GDM1 (cell line): ENCODE measurements around the gene KRT81.
"Not testable (repeated sequence)": the region's sequence is repeated elsewhere in the genome, so short reads cannot be mapped to it uniquely, and the experiment has no call there.

Experiments used
- DNase-seq: peaks from one replicate; lab custom pipeline; 2025; lab: John Stamatoyannopoulos, UW

KRT81 gene

GRCh38 chr12:52253391-52254179 is 37.7 kb downstream of the KRT81 start:
- DNase-seq = no peak

GRCh38 chr12:52252728-52253343 is 38.5 kb downstream of the KRT81 start:
- DNase-seq = no peak

- not testable (repeated sequence) for DNase-seq
Measured at GRCh38 chr12:52252175-52252615, 39.1 kb downstream of the KRT81 start.

- peak; percentile 11 for DNase-seq
Measured at GRCh38 chr12:52251367-52252051, 39.8 kb downstream of the KRT81 start.

DNA sequence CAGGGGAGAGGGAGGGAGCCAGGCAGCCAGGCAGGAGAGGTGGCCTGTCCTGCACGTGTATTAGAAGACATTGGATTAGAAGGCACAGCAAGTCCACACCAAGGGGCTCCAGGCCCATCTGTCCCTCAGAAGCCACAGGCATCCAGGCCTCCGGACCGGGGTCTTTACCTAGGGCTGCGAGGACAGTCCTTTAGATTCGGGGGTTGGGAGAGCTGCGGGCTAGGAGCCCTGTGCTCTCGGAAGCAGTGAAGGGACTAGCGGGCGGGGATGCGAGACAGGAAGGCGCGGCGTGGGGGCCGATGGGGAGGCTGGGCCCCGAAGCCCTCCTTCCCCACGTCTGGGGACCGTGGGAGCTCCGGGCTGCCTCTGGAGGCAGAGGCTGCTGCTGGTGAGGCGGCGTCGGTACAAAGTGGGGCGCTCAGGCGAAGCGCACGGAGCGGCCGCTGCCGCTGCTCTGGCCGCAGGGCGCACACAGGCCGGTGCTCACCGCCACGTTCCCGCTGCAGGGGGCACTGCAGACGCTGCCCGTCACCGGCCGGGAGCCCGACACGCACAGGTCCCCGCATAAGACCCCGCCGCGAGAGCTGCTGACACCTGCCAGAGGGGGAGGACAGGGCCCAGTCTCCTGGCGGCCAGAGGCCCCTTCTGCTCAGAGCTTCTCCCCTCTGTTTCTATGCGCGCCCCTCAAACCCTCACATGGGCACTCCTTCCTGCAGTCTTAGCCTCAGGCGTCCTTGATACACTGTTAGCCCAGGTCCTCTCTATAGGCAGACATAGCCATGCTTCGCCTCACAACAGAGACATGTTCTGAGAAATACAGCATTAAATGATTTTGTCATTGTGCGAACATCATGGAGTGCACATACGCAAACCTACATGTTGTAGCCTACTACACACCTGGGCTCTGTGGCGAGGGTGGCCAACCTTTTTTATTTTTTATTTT is 41.0 kb downstream of the KRT81 start:
- no peak for DNase-seq

GRCh38 chr12:52249511-52250047 is 41.8 kb downstream of the KRT81 start:
- DNase-seq = no peak

GRCh38 chr12:52248541-52249461 is 42.5 kb downstream of the KRT81 start:
- DNase-seq = no peak

- DNase-seq = no peak
Measured at GRCh38 chr12:52247622-52248540, 43.5 kb downstream of the KRT81 start.

DNA sequence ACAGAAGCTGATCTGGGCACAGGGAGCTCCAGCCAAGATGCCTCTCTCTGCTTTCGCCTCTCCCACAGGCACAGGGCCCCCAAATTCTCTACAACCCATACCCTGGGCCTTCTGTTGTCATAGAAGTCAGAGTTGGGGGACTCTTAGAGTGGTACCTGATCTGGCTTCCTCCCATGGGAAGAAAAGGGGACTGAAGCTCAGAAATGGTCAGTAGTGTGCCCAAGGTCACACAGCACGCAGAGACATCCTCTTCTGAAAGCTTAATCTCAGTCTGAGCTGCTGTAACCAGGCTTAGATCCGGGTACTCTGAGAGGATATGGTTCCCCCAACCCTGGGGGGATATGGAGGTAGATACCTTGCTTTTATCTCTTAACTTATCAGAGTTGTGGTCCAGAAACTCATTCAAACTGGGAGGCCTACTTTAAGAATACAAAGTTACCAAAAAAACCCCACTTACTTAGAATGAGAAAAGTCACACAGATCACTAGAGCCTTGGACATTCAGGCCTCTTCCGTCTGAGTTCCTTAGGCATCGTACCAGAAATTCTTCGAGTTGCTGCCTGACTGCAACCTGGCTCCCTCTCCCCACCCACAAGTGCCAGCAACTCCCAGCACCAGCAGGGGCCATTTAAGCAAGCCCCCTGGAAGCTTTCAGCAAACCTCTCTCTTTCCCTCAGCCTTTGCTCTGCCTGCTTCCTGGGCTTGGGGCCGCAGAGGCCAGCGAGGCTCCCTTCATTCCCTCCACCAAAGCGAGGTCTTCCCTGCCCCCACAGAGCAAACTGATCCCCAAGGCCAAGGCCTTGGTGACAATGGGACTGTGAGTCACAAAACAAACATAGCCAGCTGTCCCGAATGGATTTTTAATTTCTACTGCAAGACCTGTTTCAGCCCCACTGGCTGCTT is 44.4 kb downstream of the KRT81 start:
- no peak for DNase-seq

- no peak for DNase-seq
Measured at GRCh38 chr12:52245962-52246569, 45.3 kb downstream of the KRT81 start.

DNA sequence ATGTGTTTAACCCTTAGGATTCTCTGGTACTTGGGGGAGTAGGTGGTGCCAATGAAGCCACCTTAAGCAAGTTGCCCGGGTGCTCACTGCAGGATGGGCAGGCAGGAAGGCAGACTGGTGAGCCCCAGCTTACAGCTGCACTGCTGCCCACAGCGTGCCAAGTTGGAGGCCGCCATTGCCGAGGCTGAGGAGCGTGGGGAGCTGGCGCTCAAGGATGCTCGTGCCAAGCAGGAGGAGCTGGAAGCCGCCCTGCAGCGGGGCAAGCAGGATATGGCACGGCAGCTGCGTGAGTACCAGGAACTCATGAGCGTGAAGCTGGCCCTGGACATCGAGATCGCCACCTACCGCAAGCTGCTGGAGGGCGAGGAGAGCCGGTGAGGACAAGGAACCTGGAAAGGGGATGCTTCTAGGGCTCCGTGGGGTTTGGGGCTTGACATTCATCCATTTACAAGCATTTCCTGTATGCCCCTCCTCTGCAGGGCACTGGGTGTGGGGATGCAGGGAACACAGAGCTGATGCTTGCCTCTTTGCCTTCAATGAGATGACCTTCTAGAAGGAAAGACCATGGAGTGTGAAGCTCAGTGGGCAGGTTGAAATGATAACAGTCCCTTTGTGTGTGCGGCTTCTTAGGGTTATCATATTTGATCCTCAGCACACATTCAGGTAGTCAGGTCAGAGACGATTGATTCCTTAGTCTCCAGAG is 45.9 kb downstream of the KRT81 start:
- no peak for DNase-seq

GRCh38 chr12:52244615-52244994 is 46.7 kb downstream of the KRT81 start:
- DNase-seq = no peak

DNA sequence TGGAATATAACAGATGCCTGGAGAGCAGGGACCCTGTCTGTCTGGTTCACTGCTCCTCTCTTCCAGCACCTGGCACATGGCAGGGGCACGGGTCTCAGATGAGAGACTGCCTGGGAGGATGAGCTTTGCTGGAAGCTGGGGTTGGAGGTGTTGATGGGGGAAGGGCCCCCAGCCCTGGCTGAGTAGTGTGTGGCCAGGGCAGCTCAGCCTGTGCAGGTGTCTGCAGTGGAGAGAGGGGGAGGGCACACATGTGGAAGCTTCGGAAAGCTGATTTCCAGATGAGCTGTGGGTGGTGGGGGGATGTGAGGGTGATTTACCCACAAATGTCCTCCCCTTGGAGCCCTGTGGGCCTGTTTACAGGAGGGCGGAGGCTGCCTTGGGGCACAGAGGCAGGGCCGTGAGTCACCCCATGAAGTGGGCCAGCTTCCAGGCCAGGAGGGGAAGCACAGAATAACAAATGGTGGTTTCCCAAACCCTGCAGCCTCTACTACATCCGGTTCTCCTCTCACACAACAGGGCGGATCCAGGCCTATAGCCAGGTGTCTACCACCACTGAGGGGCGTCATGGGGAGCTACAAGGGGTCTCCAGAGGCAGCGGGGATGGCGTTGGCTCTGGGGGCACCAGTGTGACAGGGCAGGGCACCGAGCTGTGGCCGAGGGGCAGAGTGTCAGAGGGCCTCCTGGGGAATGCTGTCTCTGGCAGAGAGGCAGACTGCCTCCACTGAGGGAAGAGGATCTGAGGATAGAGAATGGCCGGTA is 47.3 kb downstream of the KRT81 start:
- peak; percentile 62 for DNase-seq

DNA sequence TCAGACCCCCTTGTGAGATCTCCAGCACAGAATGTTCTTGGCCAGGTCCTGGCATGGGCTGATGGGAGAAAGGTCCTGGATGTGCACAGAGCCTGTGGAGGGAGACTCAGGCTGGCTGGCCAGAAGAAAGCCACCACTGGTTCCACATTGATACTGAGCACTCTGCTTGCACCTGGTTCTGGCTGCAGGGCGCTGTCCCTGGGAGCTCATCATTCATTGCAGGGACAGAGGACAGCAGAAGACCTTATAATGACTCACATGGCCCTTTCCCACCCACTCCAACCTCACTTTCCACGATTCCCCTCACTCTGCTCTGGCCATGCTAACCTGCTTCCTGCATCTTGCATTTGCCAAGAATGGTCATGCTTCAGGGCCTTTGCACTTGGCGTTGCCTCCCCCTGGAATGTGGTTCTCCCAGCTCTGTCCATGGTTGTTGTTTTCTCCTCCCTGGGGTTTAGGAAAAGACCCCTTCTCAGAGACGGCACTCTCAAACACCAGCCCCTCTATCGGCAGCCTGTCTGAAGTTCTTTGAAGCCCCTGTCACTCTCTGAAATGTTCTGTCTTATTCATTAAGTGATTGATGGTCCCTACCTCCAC is 48.0 kb downstream of the KRT81 start:
- no peak for DNase-seq

- no peak for DNase-seq
Measured at GRCh38 chr12:52242442-52243258, 48.7 kb downstream of the KRT81 start.
